GM20000 (cell line): ENCODE results near the gene CTXN3.

Experiments used
- DNase-seq: peaks from one replicate; pipeline ENCODE4 v3.0.0; 2012; ENCODE audit warnings: low spot score
- TF ChIP-seq, protein P1 (sequence below): IDR thresholded peaks from 2 replicates; pipeline ENCODE4 v1.5.1; 2012; ENCODE audit warnings: mild to moderate bottlenecking, control low read depth; ENCODE audit errors: extremely low read depth, missing control alignments

Gene CTXN3

DNA sequence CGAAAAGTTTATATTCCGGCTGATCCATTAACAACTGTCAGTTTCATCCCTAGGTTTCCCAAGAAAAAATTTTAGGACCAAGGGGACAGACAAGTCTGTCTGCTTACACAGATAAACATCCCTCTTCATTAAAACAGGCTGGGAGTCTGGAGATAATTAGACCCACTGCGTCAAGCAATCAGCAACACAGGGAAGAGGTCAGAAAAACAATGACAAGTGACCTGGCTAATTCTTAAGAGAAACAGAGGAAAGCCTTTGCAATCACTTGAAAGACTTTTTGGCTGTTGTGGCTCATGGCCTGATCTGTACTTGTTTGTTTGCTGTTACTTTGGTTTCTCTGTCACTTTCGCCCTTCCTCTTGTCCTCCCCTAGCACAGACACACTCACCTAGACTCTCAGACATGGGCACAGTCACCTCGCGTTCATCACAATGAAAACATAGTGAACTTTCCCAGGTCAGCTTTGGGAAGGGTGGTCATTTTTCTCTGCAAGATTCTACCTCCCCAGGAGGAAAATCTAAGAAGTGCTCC lies 51.4 kb downstream of the CTXN3 start:
- no peak for DNase-seq
- TF ChIP-seq, protein P1, sequence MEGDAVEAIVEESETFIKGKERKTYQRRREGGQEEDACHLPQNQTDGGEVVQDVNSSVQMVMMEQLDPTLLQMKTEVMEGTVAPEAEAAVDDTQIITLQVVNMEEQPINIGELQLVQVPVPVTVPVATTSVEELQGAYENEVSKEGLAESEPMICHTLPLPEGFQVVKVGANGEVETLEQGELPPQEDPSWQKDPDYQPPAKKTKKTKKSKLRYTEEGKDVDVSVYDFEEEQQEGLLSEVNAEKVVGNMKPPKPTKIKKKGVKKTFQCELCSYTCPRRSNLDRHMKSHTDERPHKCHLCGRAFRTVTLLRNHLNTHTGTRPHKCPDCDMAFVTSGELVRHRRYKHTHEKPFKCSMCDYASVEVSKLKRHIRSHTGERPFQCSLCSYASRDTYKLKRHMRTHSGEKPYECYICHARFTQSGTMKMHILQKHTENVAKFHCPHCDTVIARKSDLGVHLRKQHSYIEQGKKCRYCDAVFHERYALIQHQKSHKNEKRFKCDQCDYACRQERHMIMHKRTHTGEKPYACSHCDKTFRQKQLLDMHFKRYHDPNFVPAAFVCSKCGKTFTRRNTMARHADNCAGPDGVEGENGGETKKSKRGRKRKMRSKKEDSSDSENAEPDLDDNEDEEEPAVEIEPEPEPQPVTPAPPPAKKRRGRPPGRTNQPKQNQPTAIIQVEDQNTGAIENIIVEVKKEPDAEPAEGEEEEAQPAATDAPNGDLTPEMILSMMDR: no peak

DNA sequence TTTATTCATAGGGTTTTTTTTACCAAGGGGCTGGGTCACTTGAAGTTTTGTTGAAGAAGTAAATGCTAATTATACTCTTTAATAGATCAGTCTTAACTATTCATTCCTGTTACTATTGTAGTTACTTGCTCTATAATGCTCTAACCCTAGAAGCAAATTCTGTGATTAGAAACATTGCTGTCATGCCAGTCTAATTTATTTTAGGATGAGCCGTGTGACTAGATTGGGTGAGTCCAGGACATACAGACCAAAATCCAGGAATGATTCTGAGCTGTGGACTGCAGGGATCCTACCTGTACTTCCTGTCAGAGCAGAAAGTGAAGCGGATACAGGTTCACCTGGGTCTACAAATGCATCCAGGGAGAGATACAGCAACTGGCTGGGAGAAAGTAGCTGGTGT lies 53.6 kb downstream of the CTXN3 start:
- DNase-seq: no peak
- TF ChIP-seq, protein P1: no peak

DNA sequence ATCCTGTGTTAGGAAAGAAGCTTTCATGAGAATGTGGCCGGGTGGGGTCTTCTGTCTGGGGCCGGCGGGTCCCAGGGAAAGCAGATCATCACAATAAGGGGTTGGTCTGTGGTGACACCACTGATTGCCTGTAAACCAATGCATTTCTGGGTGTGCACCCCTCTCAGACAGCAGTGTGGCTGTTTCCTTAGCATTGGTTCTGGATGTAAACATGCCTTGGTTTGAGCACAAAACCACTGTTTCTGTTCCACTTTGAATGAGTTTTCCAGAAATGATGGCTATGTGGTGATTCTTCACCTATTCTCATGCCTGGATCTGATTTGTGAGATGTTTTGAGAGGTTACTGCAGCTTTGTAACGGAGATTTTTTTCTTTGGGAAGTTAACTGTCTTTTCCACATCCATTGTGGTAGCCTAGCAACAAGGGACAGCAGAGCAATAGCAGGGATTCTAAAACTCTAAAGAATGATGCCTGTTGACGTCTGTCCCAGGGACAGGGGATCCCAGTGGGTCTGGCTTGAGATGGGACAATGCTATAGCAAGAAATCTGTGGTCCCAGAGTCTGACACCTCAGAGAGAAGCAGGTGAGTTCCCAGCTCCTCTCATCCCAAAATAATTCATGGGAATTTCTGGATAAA lies 54.2 kb downstream of the CTXN3 start, which contains the start of gene CCDC192:
CCDC192 (plus strand) TSS at position 466 of the 636 bp plus-strand sequence; CDS start at position 521, 55 bp downstream.
- no peak for DNase-seq
- TF ChIP-seq, protein P1: no peak

DNA sequence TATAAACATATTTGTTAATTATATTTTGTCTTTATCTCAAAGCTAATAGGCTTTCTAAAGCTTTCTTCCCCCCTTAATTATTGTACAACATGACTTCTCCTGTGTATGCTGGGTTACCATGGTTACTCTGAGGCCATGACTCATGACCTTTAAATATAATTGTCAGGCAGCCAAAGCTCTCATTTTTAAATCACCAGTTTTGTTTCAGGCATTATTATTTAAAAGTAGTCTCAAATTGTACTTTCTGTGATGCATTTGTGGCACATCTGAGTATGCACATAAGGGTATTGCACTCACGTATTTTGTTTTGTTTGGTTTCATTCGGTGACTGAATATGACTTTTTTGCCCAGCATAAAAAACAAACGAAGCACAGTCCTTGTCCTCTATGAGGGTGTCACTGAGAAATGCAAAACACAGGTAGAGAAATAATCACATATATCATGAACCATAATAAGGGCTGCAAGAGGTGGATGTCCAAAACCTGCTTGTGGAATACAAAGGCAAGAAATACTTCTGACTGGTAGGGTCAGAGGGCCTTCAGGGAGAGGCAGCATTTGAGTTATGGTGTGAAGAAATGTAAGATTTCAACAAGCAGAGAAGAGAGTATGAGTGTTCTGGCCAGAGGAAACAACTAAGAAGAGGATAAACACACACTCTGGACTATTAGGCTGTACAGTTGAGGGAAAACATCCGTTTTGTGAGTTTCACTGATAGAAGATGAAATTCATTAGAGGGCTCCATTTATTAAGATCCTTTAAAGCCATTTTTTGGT lies 56.4 kb downstream of the CTXN3 start:
- TF ChIP-seq, protein P1: no peak
- peak; percentile 4 for DNase-seq

DNA sequence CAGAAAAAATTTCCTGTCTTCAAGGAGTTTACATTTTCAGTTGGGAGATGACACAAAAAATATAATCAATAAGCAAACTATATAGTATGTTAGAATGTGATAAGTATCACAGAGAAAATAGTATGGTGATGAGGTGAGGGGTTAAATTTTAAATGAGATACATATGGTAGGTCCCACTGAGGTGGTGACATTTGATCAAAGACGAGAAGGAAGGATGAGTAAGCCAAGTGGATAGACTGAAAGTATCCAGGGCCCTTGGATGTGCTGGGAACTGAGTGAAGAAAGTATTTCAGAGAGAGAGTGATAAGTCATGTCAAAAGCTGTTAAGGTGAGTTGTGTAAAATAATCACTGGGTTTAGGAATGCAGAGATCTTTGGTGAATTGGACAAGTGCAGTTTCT lies 57.8 kb downstream of the CTXN3 start:
- TF ChIP-seq, protein P1: no peak

DNA sequence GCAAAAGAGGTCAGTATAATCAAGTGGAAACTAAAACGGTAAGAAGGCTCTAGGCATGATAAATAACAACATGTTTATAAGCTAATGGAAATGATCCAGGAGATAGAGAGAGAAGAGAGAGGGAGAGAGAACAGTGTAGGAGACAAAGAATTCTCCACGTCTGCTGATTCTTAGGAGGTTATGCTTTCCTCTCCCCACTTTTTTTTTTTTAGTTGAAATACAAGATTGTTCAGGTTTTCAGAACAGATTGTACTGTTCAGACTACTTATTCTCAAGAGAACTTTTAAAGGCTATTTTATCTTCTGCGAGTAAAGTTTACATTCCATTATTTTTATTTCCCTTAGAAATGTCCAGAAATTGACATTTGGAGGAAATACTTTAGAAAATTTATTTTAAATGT lies 58.3 kb downstream of the CTXN3 start:
- TF ChIP-seq, protein P1: no peak
- no peak for DNase-seq

More for the DNA sequence above, 57.8 kb downstream of the CTXN3 start:
- no peak for DNase-seq
